Measurements from ENCODE around the gene MPZL1.

DNA sequence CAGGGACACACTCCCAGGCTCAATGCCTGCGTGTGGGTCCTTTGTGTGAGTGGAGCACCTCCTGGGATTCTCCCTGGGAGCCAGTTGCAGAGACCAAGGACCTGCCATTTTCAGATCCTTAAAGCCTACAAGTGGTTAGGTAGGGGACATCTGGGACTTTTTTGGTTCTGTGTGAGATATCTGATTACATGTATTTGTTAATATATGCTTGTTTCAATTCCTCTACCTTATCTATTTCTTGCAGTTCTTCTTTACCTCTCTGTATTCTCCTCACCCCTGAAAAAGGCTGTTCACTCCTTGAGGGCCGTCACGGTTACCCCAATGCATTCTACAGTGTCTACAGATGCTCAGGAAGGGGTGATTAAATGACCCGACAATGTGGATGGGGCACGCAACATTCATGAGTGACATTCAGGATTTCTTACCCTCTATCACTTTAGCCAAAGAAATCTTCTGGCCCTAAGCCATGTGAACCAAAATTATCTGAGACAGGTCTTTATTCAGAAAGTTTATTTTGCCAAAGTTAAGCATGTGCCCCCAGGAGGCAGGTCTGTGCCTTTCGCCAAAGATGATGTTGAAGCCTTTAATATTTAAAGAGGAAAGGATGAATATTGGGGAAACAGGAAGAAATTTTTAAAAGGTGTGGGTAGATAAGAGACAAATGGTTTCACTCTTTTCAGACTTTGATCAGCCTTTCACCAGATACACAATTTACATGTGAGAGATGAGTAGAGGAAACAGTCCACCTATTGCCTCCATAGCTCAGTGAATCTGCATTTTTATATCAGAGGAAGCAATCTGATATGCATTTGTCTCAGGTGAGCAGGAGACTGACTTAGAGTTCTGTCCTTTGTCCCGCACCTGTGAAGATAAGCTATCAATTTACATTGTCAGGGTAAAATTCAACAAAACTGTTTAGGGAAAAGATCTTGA lies 44.6 kb upstream of the MPZL1 start:
- TF ChIP-seq EZH2 (IDR thresholded peaks at IDR 0.05) (no peak), POLR2AphosphoS5 (IDR thresholded peaks at IDR 0.05; ENCODE audit: borderline replicate concordance, low read depth, low read length) (no peak), FOXP2 (optimal IDR thresholded peaks at IDR 0.05; ENCODE audit: control extremely low read depth, extremely low read length, insufficient read depth) (no peak)
